Epithelial cell of proximal tubule (primary cell): ENCODE data around the gene ARMC9. TPM values are rescaled to one million over a fixed set of nuclear protein-coding genes. Genes with fewer than 3 reads are reported as not detected.

ENCODE experiments used
- DNase-seq: peaks from one replicate; pipeline ENCODE4 v3.0.0-alpha.2; 2011; ENCODE audit warnings: low read depth
- H3K4me3 ChIP-seq: 2 replicates; pipeline ENCODE4 v1.5.1; 2011; ENCODE audit warnings: low read depth, mild to moderate bottlenecking, low read length
- CTCF ChIP-seq: conservative IDR thresholded peaks from 2 replicates; pipeline ENCODE4 v1.5.1; 2012; ENCODE audit warnings: low read depth, mild to moderate bottlenecking, low read length
- total RNA-seq: library from RNA; depleted of rRNA; stranded (reverse); fragments of >200 nt; gene quantifications from 2 replicates; pipeline ENCODE4 v1.2.3, GENCODE V29; 2015

The ARMC9 gene
- total RNA-seq, 1 donor from 2014 or later, result 12.6 TPM

- no peak for TF ChIP-seq CTCF
- DNase-seq, result no peak
- H3K4me3 ChIP-seq, result no peak overlapping the region
Observed at GRCh38 chr2:231418820-231419640, 220.6 kb downstream of the ARMC9 start.

- TF ChIP-seq CTCF, result no peak
- DNase-seq, result no peak
- H3K4me3 ChIP-seq, result no peak overlapping the region
Observed at GRCh38 chr2:231421051-231421580, 222.7 kb downstream of the ARMC9 start.

DNA sequence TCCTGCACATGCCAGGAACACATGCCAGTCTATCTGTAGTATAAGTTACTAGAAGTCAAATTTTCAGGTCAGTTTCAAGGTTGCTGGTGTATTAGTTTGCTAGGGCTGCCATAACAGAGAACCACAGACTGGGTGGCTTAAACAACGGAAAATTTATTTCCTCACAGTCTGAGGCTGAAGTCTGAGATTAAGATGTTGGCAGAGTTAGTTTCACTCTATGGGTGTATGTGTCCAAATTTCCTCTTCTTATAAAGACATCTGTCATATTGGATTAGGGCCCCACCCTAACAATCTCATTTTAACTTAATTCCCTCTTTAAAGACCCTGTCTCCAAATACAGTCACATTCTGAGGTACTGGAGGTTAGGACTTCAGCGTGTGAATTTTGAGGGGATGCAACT lies 223.6 kb downstream of the ARMC9 start:
- no peak for TF ChIP-seq CTCF
- H3K4me3 ChIP-seq, result no peak overlapping the region
- DNase-seq, result no peak

DNA sequence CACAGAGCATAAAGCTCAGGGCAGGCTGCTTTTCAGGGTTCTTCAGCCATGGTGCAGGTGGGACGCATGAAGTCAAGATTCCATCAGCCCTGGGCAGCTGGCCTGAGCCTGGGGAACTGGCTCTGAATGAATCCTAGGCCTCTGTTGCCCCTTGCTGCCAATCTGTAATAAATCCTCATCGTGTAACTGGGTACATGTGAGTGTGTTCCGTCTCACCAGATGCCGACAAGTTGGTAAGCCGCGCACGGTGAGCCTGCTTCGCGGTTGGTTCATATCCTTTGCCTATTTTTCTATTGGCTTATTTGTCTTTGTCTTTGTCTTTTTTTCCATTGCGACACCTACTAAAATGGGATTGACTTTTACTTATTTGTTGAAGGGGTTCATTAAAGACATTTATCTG lies 224.7 kb downstream of the ARMC9 start:
- H3K4me3 ChIP-seq, result no peak overlapping the region
- TF ChIP-seq CTCF, result no peak
- DNase-seq, result no peak

Other genes starting within 250 kb of the ARMC9 start
- gene SPATA3, start 202.5 kb upstream of the ARMC9 start, total RNA-seq, result not detected in 2 replicates
- gene C2orf72, start 161.1 kb upstream of the ARMC9 start, total RNA-seq, result 0.29 and 3.8 TPM in 2 replicates
- 87.3 and 128 TPM in 2 replicates for gene PSMD1, start 141.8 kb upstream of the ARMC9 start, total RNA-seq
- not detected in 2 replicates for gene HTR2B, start 73.6 kb upstream of the ARMC9 start, total RNA-seq
- 10.7 and 13.7 TPM in 2 replicates for gene B3GNT7, start 197.1 kb downstream of the ARMC9 start, total RNA-seq